ENCODE results near the gene GNAQ. TPM values are rescaled to one million over a fixed set of nuclear protein-coding genes. Genes with fewer than 3 reads are reported as not detected.

The GNAQ gene
- total RNA-seq, 2 donors from 2014 or later = 13.4 to 17.8 TPM

DNA sequence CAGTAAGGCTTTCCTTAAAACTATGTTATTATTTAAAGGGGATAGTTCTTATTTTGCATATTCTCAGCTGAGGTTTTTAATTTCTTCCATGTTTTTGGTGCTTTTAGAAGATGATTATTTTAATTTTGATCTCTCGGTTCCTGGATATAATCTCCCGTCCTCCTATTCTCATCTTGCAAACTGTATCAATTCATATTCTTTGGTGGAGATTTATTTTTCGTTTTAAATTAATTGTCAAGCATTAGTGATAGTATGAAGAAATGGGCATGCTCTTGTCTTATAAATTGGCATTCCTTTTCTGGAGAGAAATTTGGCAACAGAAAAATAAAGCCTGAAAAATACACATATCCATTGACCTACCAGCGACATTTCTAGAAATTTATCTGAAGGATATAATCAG lies 15.5 kb upstream of the GNAQ start:
- no peak for DNase-seq (ENCODE audit: low spot score)
- TF ChIP-seq, protein P1, sequence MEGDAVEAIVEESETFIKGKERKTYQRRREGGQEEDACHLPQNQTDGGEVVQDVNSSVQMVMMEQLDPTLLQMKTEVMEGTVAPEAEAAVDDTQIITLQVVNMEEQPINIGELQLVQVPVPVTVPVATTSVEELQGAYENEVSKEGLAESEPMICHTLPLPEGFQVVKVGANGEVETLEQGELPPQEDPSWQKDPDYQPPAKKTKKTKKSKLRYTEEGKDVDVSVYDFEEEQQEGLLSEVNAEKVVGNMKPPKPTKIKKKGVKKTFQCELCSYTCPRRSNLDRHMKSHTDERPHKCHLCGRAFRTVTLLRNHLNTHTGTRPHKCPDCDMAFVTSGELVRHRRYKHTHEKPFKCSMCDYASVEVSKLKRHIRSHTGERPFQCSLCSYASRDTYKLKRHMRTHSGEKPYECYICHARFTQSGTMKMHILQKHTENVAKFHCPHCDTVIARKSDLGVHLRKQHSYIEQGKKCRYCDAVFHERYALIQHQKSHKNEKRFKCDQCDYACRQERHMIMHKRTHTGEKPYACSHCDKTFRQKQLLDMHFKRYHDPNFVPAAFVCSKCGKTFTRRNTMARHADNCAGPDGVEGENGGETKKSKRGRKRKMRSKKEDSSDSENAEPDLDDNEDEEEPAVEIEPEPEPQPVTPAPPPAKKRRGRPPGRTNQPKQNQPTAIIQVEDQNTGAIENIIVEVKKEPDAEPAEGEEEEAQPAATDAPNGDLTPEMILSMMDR (IDR thresholded peaks at IDR 0.05) = no peak
- H3K36me3 ChIP-seq = no peaks in the 10 kb centered on the region

DNA sequence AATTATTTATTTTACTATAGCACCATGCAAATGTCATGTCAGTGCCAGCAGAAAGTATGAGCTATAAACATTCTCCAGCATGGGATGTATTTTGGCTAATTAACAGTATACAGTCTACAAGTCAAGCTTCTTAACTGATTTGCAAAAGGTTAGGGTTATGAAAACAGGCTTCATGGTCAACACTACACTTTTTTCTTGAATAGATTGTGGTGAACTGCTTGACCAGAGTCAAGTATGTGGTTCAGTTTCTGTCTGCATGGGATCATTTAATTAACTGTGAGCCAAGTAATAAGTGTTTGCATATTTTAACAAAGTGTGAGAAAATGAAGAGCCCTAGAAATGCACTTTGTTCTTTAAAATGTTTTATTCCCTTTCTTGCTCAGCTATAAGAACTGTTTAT lies 14.5 kb upstream of the GNAQ start:
- no peaks in the 10 kb centered on the region for H3K27me3 ChIP-seq
- no peak for DNase-seq (ENCODE audit: low spot score)
- TF ChIP-seq, protein P1 (IDR thresholded peaks at IDR 0.05) = no peak
- H3K36me3 ChIP-seq = no peaks in the 10 kb centered on the region
- no peaks in the 10 kb centered on the region for H3K4me1 ChIP-seq
- no peaks in the 10 kb centered on the region for H3K9me3 ChIP-seq
- H3K4me3 ChIP-seq = no peak overlapping the region
- no peak overlapping the region for H3K27ac ChIP-seq

More for the DNA sequence above, 15.5 kb upstream of the GNAQ start:
- no peaks in the 10 kb centered on the region for H3K27me3 ChIP-seq
- H3K9me3 ChIP-seq = no peaks in the 10 kb centered on the region
- H3K4me3 ChIP-seq = no peak overlapping the region
- H3K4me1 ChIP-seq = no peaks in the 10 kb centered on the region
- no peak overlapping the region for H3K27ac ChIP-seq

DNA sequence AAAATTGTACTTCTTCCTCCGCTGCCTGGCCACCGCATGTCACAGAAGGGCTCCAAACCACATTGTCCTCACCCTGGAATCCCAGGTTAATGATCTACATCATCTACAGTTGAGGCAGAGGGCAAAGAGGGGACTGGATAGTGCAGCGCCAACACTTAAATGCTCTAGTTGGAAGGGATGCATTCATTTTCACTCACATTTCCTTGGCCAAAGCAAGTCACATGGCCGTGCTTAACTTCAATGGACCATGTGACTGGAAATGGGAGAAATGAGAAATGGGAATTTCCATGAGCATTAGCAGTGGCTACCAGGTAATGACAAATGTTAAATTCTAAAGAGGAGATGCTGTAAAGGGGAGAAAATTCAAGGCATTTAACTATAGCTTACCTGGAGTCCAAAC lies 13.3 kb upstream of the GNAQ start:
- Histone ChIP-seq H3K4me1 (no peaks in the 10 kb centered on the region), H3K9me3 (no peaks in the 10 kb centered on the region), H3K36me3 (no peaks in the 10 kb centered on the region), H3K27me3 (no peaks in the 10 kb centered on the region), H3K4me3 (no peak overlapping the region), H3K27ac (no peak overlapping the region)
- no peak for DNase-seq (ENCODE audit: low spot score)
- TF ChIP-seq, protein P1 (IDR thresholded peaks at IDR 0.05) = no peak

- Histone ChIP-seq H3K27me3 (no peaks in the 10 kb centered on the region), H3K9me3 (no peaks in the 10 kb centered on the region), H3K4me1 (no peaks in the 10 kb centered on the region), H3K27ac (no peak overlapping the region), H3K4me3 (no peak overlapping the region), H3K36me3 (no peaks in the 10 kb centered on the region)
- DNase-seq (ENCODE audit: low spot score) = no peak
- TF ChIP-seq, protein P1 (IDR thresholded peaks at IDR 0.05) = no peak
Measured at GRCh38 chr9:78044189-78044588, 12.6 kb upstream of the GNAQ start.

DNA sequence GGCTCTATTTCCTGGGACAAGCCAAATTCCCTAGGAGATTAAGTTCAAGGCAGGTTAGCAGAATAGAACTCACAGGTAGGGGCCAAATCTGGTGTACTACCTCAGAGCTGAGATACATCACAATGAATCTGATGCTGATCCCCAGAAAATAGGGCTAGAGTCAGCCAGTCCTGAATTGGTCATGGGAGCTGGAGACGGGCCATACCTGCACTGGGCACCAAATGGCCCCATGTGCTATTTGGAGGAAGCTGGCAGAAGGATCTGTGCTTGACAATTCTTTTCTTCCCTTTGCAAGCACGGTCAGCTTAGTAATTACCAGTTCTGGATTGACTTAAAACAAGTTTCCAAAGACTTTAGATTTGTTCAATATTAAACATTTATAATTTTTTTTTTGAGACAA lies 10.4 kb upstream of the GNAQ start:
- H3K27ac ChIP-seq = no peak overlapping the region
- TF ChIP-seq, protein P1 (IDR thresholded peaks at IDR 0.05) = no peak
- no peaks in the 10 kb centered on the region for H3K9me3 ChIP-seq
- no peaks in the 10 kb centered on the region for H3K27me3 ChIP-seq
- H3K36me3 ChIP-seq = no peaks in the 10 kb centered on the region
- no peak for DNase-seq (ENCODE audit: low spot score)
- H3K4me1 ChIP-seq = no peaks in the 10 kb centered on the region
- H3K4me3 ChIP-seq = no peak overlapping the region

GRCh38 chr9:78040726-78041125 lies 9.1 kb upstream of the GNAQ start:
- Histone ChIP-seq H3K4me3 (no peak overlapping the region), H3K4me1 (no peaks in the 10 kb centered on the region), H3K27ac (no peak overlapping the region), H3K36me3 (no peaks in the 10 kb centered on the region), H3K9me3 (no peaks in the 10 kb centered on the region), H3K27me3 (no peaks in the 10 kb centered on the region)
- DNase-seq (ENCODE audit: low spot score) = no peak
- TF ChIP-seq, protein P1 (IDR thresholded peaks at IDR 0.05) = no peak
